GM20000 (cell line): Measurements from ENCODE around the gene CCL22.
A peak's percentile ranks its signal among the peaks of the same experiment; 100 is the strongest.

ENCODE experiments used
- DNase-seq: peaks from one replicate; pipeline ENCODE4 v3.0.0; 2012; ENCODE audit warnings: low spot score
- TF ChIP-seq, protein P1 (sequence below): IDR thresholded peaks from 2 replicates; pipeline ENCODE4 v1.5.1; 2012; ENCODE audit warnings: mild to moderate bottlenecking, control low read depth; ENCODE audit errors: extremely low read depth, missing control alignments

Gene CCL22

DNA sequence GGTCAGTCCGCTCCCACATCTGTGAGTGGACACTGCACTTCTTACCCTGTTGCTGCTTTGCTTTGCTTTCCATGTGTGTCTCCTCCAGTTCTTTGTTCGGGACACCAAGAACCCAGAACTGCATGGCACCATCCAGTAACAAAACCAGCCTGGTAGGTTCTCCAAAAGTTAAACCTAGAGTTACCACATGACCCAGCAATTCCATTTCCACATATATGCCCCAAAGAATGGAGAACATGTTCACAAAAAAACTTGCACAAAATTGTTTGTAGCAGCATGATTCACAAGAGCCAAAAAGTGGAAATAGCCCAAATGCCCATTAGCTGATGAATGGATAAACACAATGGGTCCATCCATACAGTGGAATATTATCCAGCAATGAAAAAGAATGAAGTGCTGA is 10.3 kb upstream of the CCL22 start:
- DNase-seq: no peak
- TF ChIP-seq, protein P1, sequence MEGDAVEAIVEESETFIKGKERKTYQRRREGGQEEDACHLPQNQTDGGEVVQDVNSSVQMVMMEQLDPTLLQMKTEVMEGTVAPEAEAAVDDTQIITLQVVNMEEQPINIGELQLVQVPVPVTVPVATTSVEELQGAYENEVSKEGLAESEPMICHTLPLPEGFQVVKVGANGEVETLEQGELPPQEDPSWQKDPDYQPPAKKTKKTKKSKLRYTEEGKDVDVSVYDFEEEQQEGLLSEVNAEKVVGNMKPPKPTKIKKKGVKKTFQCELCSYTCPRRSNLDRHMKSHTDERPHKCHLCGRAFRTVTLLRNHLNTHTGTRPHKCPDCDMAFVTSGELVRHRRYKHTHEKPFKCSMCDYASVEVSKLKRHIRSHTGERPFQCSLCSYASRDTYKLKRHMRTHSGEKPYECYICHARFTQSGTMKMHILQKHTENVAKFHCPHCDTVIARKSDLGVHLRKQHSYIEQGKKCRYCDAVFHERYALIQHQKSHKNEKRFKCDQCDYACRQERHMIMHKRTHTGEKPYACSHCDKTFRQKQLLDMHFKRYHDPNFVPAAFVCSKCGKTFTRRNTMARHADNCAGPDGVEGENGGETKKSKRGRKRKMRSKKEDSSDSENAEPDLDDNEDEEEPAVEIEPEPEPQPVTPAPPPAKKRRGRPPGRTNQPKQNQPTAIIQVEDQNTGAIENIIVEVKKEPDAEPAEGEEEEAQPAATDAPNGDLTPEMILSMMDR: no peak

DNA sequence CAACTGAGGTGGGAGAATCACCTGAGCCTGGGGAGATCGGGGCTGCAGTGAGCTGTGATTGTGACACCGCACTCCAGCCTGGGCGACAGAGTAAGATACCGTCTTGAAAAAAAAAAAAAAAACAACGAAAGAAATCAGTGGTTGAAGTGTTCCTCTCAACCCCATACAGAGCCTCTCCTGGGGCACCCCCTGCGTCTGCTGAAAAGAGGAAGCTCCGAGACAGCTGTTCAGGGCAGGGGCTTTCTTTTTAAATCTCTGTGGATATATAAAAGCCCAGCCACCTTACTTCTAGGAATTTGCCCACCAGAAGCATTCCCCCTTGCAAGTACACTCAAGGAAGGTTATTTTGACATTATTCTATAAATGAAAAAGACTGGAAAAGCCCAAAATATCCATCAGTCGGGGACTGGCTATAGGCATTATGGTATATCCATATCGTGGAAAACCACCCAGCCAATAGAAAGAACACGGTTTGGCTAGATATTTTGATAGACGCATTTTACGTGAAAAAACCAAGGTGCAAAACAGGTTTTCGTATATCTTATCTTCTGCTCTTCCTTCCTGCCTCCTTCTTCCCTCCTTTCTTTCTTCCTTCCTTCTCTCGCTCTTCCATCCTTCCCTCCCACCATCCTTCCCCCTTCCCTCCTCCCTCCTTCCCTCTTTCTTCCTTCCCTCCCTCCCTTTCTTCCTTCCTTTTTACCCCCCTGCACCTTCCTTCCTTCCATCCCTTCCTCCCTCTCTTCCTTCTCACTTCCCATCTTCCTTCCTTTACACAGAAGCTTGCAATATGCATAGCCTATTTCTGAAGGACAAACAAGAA is 9.2 kb upstream of the CCL22 start:
- TF ChIP-seq, protein P1: no peak
- DNase-seq: peak; percentile 82

DNA sequence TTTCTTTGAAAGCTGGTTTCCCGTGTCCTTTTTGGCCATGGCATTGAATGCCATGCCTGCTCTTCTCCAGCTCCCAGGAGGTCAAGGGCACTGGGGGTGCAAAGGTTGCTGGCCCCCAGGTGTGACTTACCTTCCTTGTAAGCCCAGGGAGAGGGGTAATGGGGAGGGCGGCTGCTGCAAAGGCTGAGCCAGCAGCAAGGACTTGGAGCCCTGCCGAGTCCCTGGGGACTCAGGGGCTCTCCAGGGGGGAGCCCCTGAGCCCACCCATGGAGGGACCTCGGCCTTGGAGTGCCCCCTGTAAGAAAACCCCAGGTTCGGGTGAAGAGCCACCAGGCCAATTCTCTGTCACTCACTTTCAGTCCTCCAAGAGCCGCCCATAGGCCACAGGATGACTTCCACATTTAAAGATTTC is 5.9 kb upstream of the CCL22 start:
- DNase-seq: no peak
- TF ChIP-seq, protein P1: no peak

DNA sequence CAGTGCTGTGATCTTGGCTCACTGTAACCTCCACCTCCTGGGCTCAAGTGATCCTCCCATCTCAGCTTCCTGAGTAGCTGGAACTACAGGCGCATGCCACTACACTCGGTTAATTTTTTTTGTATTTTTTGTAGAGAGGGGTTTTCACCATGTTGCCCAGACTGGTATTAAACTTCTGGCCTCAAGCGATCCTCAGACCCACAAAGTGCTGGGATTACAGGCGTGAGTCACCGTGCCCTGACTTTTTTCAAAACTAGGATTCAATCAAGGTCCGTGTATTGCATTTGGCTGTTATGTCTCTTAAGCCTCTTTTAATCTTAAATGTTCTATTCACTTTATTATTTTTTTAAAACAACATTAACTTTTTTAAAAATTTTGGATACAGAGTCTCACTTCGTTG is 4.3 kb upstream of the CCL22 start:
- TF ChIP-seq, protein P1: no peak

DNA sequence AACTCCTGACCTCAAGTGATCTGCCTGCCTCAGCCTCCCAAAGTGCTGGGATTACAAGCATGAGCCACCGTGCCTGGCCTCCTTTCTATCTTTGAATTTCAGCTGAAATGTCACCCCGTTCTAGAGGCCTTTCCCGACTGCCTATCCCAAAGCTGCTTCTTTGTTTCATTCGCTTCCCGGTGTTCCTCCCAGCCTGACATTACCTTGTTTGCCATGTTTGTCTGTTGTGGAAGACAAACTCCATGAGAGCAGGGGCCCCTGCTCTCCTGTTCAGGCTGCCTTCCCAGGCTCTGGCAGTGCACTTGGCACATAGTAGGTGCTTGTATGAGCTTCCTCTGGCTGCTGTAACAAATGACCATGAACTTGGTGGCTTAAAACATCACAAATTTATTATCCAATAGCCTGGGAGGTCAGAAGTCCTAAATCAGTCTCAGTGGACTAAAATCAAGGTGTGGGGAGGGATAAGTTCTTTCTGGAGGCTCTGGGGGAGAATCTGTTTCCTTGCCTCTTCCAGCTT is 2.6 kb upstream of the CCL22 start:
- DNase-seq: no peak
- TF ChIP-seq, protein P1: no peak

More for the DNA sequence above, 4.3 kb upstream of the CCL22 start:
- DNase-seq: no peak

DNA sequence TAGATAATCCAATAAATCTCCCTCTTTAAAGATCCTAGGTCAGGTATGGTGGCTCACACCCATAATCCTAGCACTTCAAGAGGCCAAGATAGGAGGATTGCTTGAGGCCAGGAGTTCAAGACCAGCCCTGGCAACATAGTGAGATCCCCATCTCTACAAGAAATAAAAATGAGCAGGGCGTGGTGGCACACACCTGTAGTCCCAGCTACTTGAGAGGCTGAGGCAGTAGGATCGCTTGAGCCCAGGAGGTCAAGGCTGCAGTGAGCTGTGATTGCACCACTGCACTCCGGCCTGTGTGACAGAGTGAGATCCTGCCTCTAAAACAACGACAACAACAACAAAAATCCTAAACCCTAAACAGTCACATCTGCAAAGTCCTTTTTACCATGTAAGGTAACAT is 2.0 kb upstream of the CCL22 start:
- TF ChIP-seq, protein P1: no peak
- no peak for DNase-seq

DNA sequence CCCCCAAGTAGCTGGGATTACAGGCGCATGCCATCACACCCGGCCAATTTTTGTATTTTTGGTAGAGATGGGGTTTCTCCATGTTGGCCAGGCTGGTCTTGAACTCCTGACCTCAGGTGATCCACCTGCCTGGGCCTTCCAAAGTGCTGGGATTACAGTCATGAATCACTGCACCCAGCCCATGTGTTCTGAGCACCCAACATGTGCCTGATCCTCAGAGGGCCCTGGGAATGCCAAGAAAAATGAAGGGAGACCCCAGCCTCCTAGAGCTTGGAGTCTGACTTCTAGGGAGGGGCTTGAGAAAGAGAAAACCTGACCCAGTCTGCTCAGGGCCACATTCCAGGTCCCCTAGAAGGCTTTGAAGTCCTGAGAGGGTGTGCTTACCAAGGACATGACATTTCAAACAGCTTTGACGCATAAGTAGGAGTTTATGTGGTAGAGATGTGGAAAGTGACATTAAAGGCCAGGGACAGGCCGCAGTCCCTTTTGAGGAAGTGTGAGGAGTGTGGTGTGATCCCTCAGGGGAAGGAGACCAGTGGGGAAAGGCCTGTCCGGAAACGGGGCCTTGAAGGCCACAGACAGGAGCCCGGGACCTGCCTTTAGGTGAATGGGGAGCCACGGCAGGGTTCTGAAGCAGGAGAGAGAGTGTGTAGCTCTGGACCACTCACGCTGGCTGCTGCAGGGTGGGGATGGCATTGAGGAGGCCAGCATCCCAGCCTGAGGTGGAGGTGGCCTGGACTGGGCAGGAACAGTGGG is 1.1 kb upstream of the CCL22 start:
- TF ChIP-seq, protein P1: no peak
- DNase-seq: peak; percentile 51
